ENCODE measurements around the gene GABRP. TPM values are rescaled to one million over a fixed set of nuclear protein-coding genes. Genes with fewer than 3 reads are reported as not detected.
"Not testable (repeated sequence)": the region's sequence is repeated elsewhere in the genome, so short reads cannot be mapped to it uniquely, and the experiment has no call there.

The GABRP gene
- total RNA-seq, 4 donors from 2014 or later: 0.88 to 7.7 (median 1.2) TPM; not detected in 1

GRCh38 chr5:170821257-170821800 lies 37.8 kb downstream of the GABRP start:
- H3K9me3 ChIP-seq: no peaks in the 10 kb centered on the region
- DNase-seq: no peak
- H3K36me3 ChIP-seq: no peaks in the 10 kb centered on the region
- H3K4me3 ChIP-seq: no peak overlapping the region
- TF ChIP-seq, protein P1, sequence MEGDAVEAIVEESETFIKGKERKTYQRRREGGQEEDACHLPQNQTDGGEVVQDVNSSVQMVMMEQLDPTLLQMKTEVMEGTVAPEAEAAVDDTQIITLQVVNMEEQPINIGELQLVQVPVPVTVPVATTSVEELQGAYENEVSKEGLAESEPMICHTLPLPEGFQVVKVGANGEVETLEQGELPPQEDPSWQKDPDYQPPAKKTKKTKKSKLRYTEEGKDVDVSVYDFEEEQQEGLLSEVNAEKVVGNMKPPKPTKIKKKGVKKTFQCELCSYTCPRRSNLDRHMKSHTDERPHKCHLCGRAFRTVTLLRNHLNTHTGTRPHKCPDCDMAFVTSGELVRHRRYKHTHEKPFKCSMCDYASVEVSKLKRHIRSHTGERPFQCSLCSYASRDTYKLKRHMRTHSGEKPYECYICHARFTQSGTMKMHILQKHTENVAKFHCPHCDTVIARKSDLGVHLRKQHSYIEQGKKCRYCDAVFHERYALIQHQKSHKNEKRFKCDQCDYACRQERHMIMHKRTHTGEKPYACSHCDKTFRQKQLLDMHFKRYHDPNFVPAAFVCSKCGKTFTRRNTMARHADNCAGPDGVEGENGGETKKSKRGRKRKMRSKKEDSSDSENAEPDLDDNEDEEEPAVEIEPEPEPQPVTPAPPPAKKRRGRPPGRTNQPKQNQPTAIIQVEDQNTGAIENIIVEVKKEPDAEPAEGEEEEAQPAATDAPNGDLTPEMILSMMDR (IDR thresholded peaks at IDR 0.05): no peak
- no peak for TF ChIP-seq POLR2A (IDR thresholded peaks at IDR 0.05)
- H3K27me3 ChIP-seq: no peaks in the 10 kb centered on the region
- H3K4me1 ChIP-seq: no peaks in the 10 kb centered on the region
- intact Hi-C loops (cut with DNase I; ENCODE audit: low total_unique reads): no loop called here
- H3K27ac ChIP-seq: no peak overlapping the region

DNA sequence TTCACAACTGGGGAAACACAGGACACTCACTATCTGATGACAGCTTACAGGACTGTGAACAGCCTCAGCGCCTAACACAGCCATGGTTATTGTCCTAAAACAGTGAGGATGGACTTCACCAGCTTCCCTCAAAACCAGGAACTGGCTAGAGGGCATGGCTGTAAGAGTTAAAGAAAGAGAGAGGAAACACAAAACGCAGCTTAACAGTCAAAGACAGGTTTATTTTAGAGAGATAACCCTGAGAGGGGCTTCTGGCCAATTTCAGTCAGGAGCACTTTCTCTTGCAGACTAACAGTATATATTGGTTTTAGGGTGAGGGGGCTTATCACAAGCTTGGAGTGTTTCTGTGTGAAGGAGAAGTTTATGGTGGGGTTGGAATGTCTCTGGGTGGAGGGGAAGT lies 42.6 kb downstream of the GABRP start:
- no peak overlapping the region for H3K4me3 ChIP-seq
- no peak overlapping the region for H3K27ac ChIP-seq
- H3K27me3 ChIP-seq: no peaks in the 10 kb centered on the region
- H3K9me3 ChIP-seq: no peaks in the 10 kb centered on the region
- intact Hi-C loops (cut with DNase I; ENCODE audit: low total_unique reads): no loop called here
- H3K4me1 ChIP-seq: no peaks in the 10 kb centered on the region
- DNase-seq: no peak
- H3K36me3 ChIP-seq: no peaks in the 10 kb centered on the region
- TF ChIP-seq, protein P1 (IDR thresholded peaks at IDR 0.05): no peak
- no peak for TF ChIP-seq POLR2A (IDR thresholded peaks at IDR 0.05)

GRCh38 chr5:170832241-170832640 lies 48.7 kb downstream of the GABRP start:
- Histone ChIP-seq H3K27ac (no peak overlapping the region), H3K36me3 (no peaks in the 10 kb centered on the region), H3K4me1 (no peaks in the 10 kb centered on the region), H3K9me3 (no peaks in the 10 kb centered on the region), H3K27me3 (no peaks in the 10 kb centered on the region), H3K4me3 (no peak overlapping the region)
- intact Hi-C loops (cut with DNase I; ENCODE audit: low total_unique reads): no loop called here
- TF ChIP-seq, protein P1 (IDR thresholded peaks at IDR 0.05): no peak
- TF ChIP-seq POLR2A (IDR thresholded peaks at IDR 0.05): no peak
- no peak for DNase-seq

- H3K27me3 ChIP-seq; intact Hi-C loops (cut with DNase I; ENCODE audit: low total_unique reads); H3K4me1 ChIP-seq; H3K36me3 ChIP-seq; H3K4me3 ChIP-seq; H3K9me3 ChIP-seq; DNase-seq; H3K27ac ChIP-seq: not testable (repeated sequence)
Measured at GRCh38 chr5:170833981-170834380, 50.5 kb downstream of the GABRP start.

GRCh38 chr5:170836226-170836625 lies 52.7 kb downstream of the GABRP start:
- DNase-seq: no peak
- no peak overlapping the region for H3K27ac ChIP-seq
- intact Hi-C loops (cut with DNase I; ENCODE audit: low total_unique reads): no loop called here
- H3K4me1 ChIP-seq: no peaks in the 10 kb centered on the region
- no peaks in the 10 kb centered on the region for H3K36me3 ChIP-seq
- TF ChIP-seq, protein P1 (IDR thresholded peaks at IDR 0.05): no peak
- no peak for TF ChIP-seq POLR2A (IDR thresholded peaks at IDR 0.05)
- no peaks in the 10 kb centered on the region for H3K9me3 ChIP-seq
- H3K4me3 ChIP-seq: no peak overlapping the region
- no peaks in the 10 kb centered on the region for H3K27me3 ChIP-seq

- no peaks in the 10 kb centered on the region for H3K4me1 ChIP-seq
- H3K27ac ChIP-seq: no peak overlapping the region
- no peak for TF ChIP-seq POLR2A (IDR thresholded peaks at IDR 0.05)
- TF ChIP-seq, protein P1 (IDR thresholded peaks at IDR 0.05): no peak
- no peaks in the 10 kb centered on the region for H3K9me3 ChIP-seq
- no peak for DNase-seq
- intact Hi-C loops (cut with DNase I; ENCODE audit: low total_unique reads): no loop called here
- no peaks in the 10 kb centered on the region for H3K36me3 ChIP-seq
- H3K27me3 ChIP-seq: no peaks in the 10 kb centered on the region
- no peak overlapping the region for H3K4me3 ChIP-seq
Measured at GRCh38 chr5:170843870-170844269, 60.3 kb downstream of the GABRP start.

All from uterus (tissue), 4 donors.